Measurements from ENCODE around the gene FEM1B.

The FEM1B gene

GRCh38 chr15:68285259-68285980, 7.9 kb downstream of the FEM1B start:
- no peak for ATAC-seq

GRCh38 chr15:68286256-68286655, 8.7 kb downstream of the FEM1B start:
- ATAC-seq = no peak

GRCh38 chr15:68289057-68289456, 11.5 kb downstream of the FEM1B start:
- ATAC-seq = no peak

GRCh38 chr15:68289621-68290352, 12.2 kb downstream of the FEM1B start:
- no peak for ATAC-seq

GRCh38 chr15:68290715-68291114, 13.2 kb downstream of the FEM1B start:
- ATAC-seq = no peak

GRCh38 chr15:68292157-68292781, 14.7 kb downstream of the FEM1B start:
- peak; percentile 49 to 57 for ATAC-seq

- ATAC-seq = peak; percentile 49 to 59
Measured at GRCh38 chr15:68292967-68293366, 15.4 kb downstream of the FEM1B start.

- peak in 1 of 2 donors; percentile 13 for ATAC-seq
Measured at GRCh38 chr15:68295014-68295805, 17.7 kb downstream of the FEM1B start.

- ATAC-seq = no peak
Measured at GRCh38 chr15:68298336-68298735, 20.8 kb downstream of the FEM1B start.

- peak; percentile 76 to 84 for ATAC-seq
Measured at GRCh38 chr15:68298882-68299381, 21.4 kb downstream of the FEM1B start.

GRCh38 chr15:68299436-68299835, 21.9 kb downstream of the FEM1B start:
- ATAC-seq = no peak

GRCh38 chr15:68300115-68300940, 22.8 kb downstream of the FEM1B start:
- no peak for ATAC-seq

GRCh38 chr15:68301301-68301700, 23.8 kb downstream of the FEM1B start:
- no peak for ATAC-seq

GRCh38 chr15:68302729-68303128, 25.2 kb downstream of the FEM1B start:
- no peak for ATAC-seq

- ATAC-seq = no peak
Measured at GRCh38 chr15:68303134-68303533, 25.6 kb downstream of the FEM1B start.

GRCh38 chr15:68303560-68304436, 26.3 kb downstream of the FEM1B start:
- no peak for ATAC-seq

- ATAC-seq = no peak
Measured at GRCh38 chr15:68304589-68305337, 27.2 kb downstream of the FEM1B start.

- no peak for ATAC-seq
Measured at GRCh38 chr15:68305420-68305871, 27.9 kb downstream of the FEM1B start.

GRCh38 chr15:68307131-68307928, 29.8 kb downstream of the FEM1B start:
- ATAC-seq = no peak

All from activated CD4-positive, CD25-positive, alpha-beta regulatory T cell treated with anti-CD3 and anti-CD28 coated beads, Interleukin-2, amount 50 U/mL, for 24 hours (primary cell).